Fibroblast of lung (primary cell): ENCODE measurements around the gene TBC1D5. TPM values are rescaled to one million over a fixed set of nuclear protein-coding genes. Genes with fewer than 3 reads are reported as not detected.
"Not testable (repeated sequence)": the region's sequence is repeated elsewhere in the genome, so short reads cannot be mapped to it uniquely, and the experiment has no call there.

Experiments
- DNase-seq, 2 donors: peaks; one replicate each; pipeline versions ENCODE4 v3.0.0 to v3.0.0-alpha.2; 2010; ENCODE audit warnings: low read depth in 2 of 2
- H2AFZ ChIP-seq: 2 replicates; pipeline ENCODE4 v1.5.1; 2012; ENCODE audit warnings: low read length, control low read depth, inconsistent platforms
- H3K27ac ChIP-seq: 2 replicates; pipeline ENCODE4 v1.5.1; 2011; ENCODE audit warnings: low read length, control low read depth; ENCODE audit not compliant: insufficient read depth
- H3K27me3 ChIP-seq: 2 replicates; pipeline ENCODE4 v1.5.1; 2011; ENCODE audit warnings: mild to moderate bottlenecking, low read length; ENCODE audit not compliant: control insufficient read depth, insufficient read depth
- H3K36me3 ChIP-seq: 2 replicates; pipeline ENCODE4 v1.5.1; 2011; ENCODE audit warnings: low read length; ENCODE audit not compliant: control insufficient read depth, insufficient read depth
- H3K4me1 ChIP-seq: 2 replicates; pipeline ENCODE4 v1.5.1; 2011; ENCODE audit warnings: low read length; ENCODE audit not compliant: control insufficient read depth, insufficient read depth; ENCODE audit errors: extremely low read depth
- H3K4me2 ChIP-seq: 2 replicates; pipeline ENCODE4 v1.5.1; 2011; ENCODE audit warnings: low read length, control low read depth; ENCODE audit not compliant: insufficient read depth; ENCODE audit errors: extremely low read depth
- H3K4me3 ChIP-seq, 4 experiments: fragments of 200-600 bp in 1 of 4; sonication (generic) in 1 of 4; replicated peaks in 1 of 4; 2 replicates each; pipeline ENCODE4 v1.5.1; 2011 to 2016; ENCODE audit warnings: low read length in 4 of 4, low read depth in 3 of 4, mild to moderate bottlenecking in 3 of 4, control low read depth in 2 of 4, inconsistent platforms in 1 of 4, mixed read lengths in 1 of 4; ENCODE audit not compliant: insufficient read depth in 1 of 4; ENCODE audit errors: control extremely low read depth in 1 of 4
- H3K79me2 ChIP-seq: 2 replicates; pipeline ENCODE4 v1.5.1; 2012; ENCODE audit warnings: mild to moderate bottlenecking, low read length, inconsistent platforms; ENCODE audit not compliant: control insufficient read depth, insufficient read depth
- H3K9ac ChIP-seq: 2 replicates; pipeline ENCODE4 v1.5.1; 2011; ENCODE audit warnings: mild to moderate bottlenecking, low read length, control low read depth; ENCODE audit not compliant: insufficient read depth
- H3K9me3 ChIP-seq: 2 replicates; pipeline ENCODE4 v1.5.1; 2012; ENCODE audit warnings: low read depth, low read length; ENCODE audit not compliant: control insufficient read depth, insufficient read depth
- H4K20me1 ChIP-seq: 2 replicates; pipeline ENCODE4 v1.5.1; 2011; ENCODE audit warnings: low read length; ENCODE audit not compliant: control insufficient read depth, insufficient read depth; ENCODE audit errors: extremely low read depth
- EZH2 ChIP-seq: IDR thresholded peaks from 2 replicates; pipeline ENCODE4 v1.5.1; 2012; ENCODE audit warnings: low read length, control low read depth, mild to moderate bottlenecking; ENCODE audit errors: missing control alignments
- polyA plus RNA-seq, 2 donors: library from polyadenylated mRNA; depleted of rRNA in 1 of 2; stranded (reverse) in 1 of 2; unstranded in 1 of 2; fragments of >200 nt; gene quantifications; 2 replicates each; pipeline ENCODE4 v1.2.1, GENCODE V29; 2011 to 2012; ENCODE audit warnings: missing spikeins in 1 of 2
- total RNA-seq: library from RNA; depleted of rRNA; stranded (reverse); fragments of >200 nt; gene quantifications from 2 replicates; pipeline ENCODE4 v1.2.1, GENCODE V29; 2014
- TF ChIP-seq, protein P1 (sequence below), 2 donors: IDR thresholded peaks in 1 of 2; conservative IDR thresholded peaks in 1 of 2; 1 replicate in 1 of 2; 2 replicates in 1 of 2; pipeline ENCODE4 v1.5.1; 2011 to 2012; ENCODE audit warnings: low read length in 2 of 2, control low read depth in 1 of 2, inconsistent platforms in 1 of 2, low read depth in 1 of 2, mild to moderate bottlenecking in 1 of 2

Gene TBC1D5
- total and polyA plus RNA-seq, 2 donors (not counting 1 experiment from before 2014, with no cell fraction given): 43.6 to 129 TPM

DNA sequence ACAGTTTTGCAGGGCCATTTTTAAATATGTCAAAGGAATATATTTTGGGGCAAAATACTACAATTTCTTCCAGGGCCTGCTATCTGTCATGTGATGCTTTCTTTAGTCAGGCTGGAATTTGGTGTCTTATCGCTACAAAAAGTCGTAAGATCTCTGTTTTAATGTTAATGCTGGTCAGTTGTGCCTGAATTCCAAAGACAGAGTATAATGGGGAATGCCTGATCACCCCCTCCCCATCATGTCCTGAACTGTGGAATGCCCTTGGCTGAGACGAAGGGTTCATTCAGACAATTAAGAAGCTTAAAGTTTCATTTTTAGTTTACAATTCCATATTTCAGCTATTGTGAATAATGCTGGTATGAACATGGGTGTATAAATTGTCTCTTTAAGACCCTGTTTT, 203.0 kb downstream of the TBC1D5 start:
- Histone ChIP-seq H3K36me3 (no peaks in the 10 kb centered on the region), H3K9me3 (no peaks in the 10 kb centered on the region), H3K4me3 (no peak overlapping the region), H3K4me1 (no peaks in the 10 kb centered on the region), H4K20me1 (no peaks in the 10 kb centered on the region), H2AFZ (no peak overlapping the region), H3K9ac (no peak overlapping the region), H3K4me2 (no peak overlapping the region), H3K27ac (no peak overlapping the region), H3K79me2 (no peaks in the 10 kb centered on the region), H3K27me3 (no peaks in the 10 kb centered on the region)
- DNase-seq: no peak
- TF ChIP-seq, protein P1, sequence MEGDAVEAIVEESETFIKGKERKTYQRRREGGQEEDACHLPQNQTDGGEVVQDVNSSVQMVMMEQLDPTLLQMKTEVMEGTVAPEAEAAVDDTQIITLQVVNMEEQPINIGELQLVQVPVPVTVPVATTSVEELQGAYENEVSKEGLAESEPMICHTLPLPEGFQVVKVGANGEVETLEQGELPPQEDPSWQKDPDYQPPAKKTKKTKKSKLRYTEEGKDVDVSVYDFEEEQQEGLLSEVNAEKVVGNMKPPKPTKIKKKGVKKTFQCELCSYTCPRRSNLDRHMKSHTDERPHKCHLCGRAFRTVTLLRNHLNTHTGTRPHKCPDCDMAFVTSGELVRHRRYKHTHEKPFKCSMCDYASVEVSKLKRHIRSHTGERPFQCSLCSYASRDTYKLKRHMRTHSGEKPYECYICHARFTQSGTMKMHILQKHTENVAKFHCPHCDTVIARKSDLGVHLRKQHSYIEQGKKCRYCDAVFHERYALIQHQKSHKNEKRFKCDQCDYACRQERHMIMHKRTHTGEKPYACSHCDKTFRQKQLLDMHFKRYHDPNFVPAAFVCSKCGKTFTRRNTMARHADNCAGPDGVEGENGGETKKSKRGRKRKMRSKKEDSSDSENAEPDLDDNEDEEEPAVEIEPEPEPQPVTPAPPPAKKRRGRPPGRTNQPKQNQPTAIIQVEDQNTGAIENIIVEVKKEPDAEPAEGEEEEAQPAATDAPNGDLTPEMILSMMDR (conservative IDR thresholded peaks at IDR 0.05 in 1 of 2, IDR thresholded peaks at IDR 0.05 in 1 of 2; ENCODE audit: low read depth in 1 of 2, low read length in 2 of 2): no peak
- TF ChIP-seq EZH2: no peak

DNA sequence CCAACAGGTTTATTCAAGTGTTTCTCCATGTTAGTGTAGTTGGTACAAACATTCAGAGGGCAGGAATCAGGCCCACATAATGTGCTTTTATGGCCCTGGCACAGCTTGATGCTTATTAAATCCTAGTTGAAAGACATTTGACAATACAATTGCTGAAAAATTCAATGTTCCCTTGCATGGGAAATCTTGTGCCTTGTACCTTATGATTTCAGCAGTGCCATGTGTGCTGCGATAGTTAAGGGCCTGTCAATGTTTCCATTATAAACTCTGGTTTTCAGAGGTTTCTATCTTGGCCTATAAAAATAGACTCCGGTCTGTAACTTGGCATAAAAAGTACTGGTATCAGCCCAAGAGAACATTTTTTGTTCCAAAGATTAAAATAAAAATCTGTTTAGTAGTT, 207.2 kb downstream of the TBC1D5 start:
- TF ChIP-seq, protein P1 (conservative IDR thresholded peaks at IDR 0.05 in 1 of 2, IDR thresholded peaks at IDR 0.05 in 1 of 2; ENCODE audit: low read depth in 1 of 2, low read length in 2 of 2): no peak
- TF ChIP-seq EZH2: no peak
- H2AFZ ChIP-seq: no peak overlapping the region

DNA sequence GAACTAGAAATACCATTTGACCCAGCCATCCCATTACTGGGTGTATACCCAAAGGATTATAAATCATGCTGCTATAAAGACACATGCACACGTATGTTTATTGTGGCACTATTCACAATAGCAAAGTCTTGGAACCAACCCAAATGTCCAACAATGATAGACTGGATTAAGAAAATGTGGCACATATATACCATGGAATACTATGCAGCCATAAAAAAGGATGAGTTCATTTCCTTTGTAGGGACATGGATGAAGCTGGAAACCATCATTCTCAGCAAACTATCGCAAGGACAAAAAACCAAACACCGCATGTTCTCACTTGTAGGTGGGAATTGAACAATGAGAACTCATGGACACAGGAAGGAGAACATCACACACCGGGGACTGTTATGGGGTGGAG, 210.0 kb downstream of the TBC1D5 start:
- H3K4me1 ChIP-seq, H3K9ac ChIP-seq, DNase-seq, H3K4me3 ChIP-seq, H3K79me2 ChIP-seq, H4K20me1 ChIP-seq, H3K9me3 ChIP-seq, H2AFZ ChIP-seq, H3K27me3 ChIP-seq, H3K4me2 ChIP-seq, H3K27ac ChIP-seq, H3K36me3 ChIP-seq: not testable (repeated sequence)

More for the DNA sequence above, 207.2 kb downstream of the TBC1D5 start:
- no peak overlapping the region for H3K4me3 ChIP-seq
- no peaks in the 10 kb centered on the region for H4K20me1 ChIP-seq
- H3K4me1 ChIP-seq: no peaks in the 10 kb centered on the region
- no peaks in the 10 kb centered on the region for H3K27me3 ChIP-seq
- no peak overlapping the region for H3K4me2 ChIP-seq
- H3K27ac ChIP-seq: no peak overlapping the region
- no peaks in the 10 kb centered on the region for H3K9me3 ChIP-seq
- H3K9ac ChIP-seq: no peak overlapping the region
- no peak for DNase-seq
- H3K36me3 ChIP-seq: no peaks in the 10 kb centered on the region
- no peaks in the 10 kb centered on the region for H3K79me2 ChIP-seq
